ENCODE data around the gene MIPEP.

The MIPEP gene

GRCh38 chr13:23695196-23695595 is 194.0 kb downstream of the MIPEP start:
- DNase-seq (ENCODE audit: extremely low read depth, low read depth), result no peak

GRCh38 chr13:23692816-23693215 is 196.4 kb downstream of the MIPEP start:
- TF ChIP-seq CTCF (IDR thresholded peaks at IDR 0.05; ENCODE audit: low read depth, low read length), result no peak
- no peak for DNase-seq (ENCODE audit: extremely low read depth, low read depth)

More at GRCh38 chr13:23695196-23695595, 194.0 kb downstream of the MIPEP start:
- TF ChIP-seq CTCF (IDR thresholded peaks at IDR 0.05; ENCODE audit: low read depth, low read length), result no peak

GRCh38 chr13:23690668-23691067 is 198.5 kb downstream of the MIPEP start:
- no peak for DNase-seq (ENCODE audit: extremely low read depth, low read depth)
- no peak for TF ChIP-seq CTCF (IDR thresholded peaks at IDR 0.05; ENCODE audit: low read depth, low read length)

DNA sequence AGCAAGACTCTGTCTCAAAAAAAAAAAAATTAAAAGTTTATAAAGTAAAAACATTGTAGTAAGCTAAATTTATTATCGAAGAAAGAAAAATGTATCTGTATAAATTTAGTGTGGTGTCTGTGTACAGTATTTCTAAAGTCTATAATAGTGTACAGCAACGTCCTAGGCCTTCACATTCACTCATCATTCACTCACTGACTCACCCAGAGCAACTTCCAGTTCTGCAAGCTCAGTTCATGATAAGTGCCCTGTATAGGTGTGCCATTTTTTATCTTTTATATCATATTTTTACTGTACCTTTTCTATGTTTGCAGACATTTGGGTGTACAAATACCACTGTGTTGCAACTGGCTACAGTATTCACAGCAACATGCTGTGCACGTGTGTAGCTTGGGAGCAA is 200.9 kb downstream of the MIPEP start:
- no peak for TF ChIP-seq CTCF (IDR thresholded peaks at IDR 0.05; ENCODE audit: low read depth, low read length)
- DNase-seq (ENCODE audit: extremely low read depth, low read depth), result no peak

- no peak for TF ChIP-seq CTCF (IDR thresholded peaks at IDR 0.05; ENCODE audit: low read depth, low read length)
- DNase-seq (ENCODE audit: extremely low read depth, low read depth), result no peak
Observed at GRCh38 chr13:23687614-23688013, 201.6 kb downstream of the MIPEP start.

GRCh38 chr13:23686948-23687347 is 202.3 kb downstream of the MIPEP start:
- no peak for TF ChIP-seq CTCF (IDR thresholded peaks at IDR 0.05; ENCODE audit: low read depth, low read length)
- no peak for DNase-seq (ENCODE audit: extremely low read depth, low read depth)

DNA sequence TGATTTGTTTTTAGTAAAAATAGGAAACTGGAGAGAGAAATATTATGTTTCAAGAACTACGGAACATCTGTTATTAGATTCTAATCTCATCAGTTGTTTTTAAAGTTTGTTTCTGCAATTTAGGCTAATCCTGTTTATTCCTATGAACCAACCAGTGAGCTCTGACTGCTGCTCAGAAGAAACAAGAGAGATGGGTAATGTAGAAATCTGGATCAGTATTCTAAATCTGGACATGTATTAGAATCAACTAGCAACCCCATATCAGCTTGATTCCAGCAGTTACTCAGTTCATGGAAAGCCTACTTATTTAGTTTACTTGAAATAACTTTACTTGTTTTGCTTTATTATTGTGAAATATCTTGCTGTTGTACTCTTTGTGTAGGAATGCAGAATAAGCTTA is 203.8 kb downstream of the MIPEP start:
- no peak for TF ChIP-seq CTCF (IDR thresholded peaks at IDR 0.05; ENCODE audit: low read depth, low read length)
- no peak for DNase-seq (ENCODE audit: extremely low read depth, low read depth)
